Esophagus muscularis mucosa (tissue), 4 donors: ENCODE measurements around the gene ZSWIM2.

Experiments
- EP300 ChIP-seq: sonication (generic); formaldehyde crosslinking; IDR thresholded peaks from one replicate; pipeline ENCODE4 v1.6.1; 2017; ENCODE audit warnings: antibody characterized with exemption
- POLR2A ChIP-seq: fragments of 450-650 bp; IDR thresholded peaks from one replicate; pipeline ENCODE4 v1.6.1; 2017; ENCODE audit warnings: antibody characterized with exemption, moderate library complexity, mild to moderate bottlenecking, low read depth
- POLR2AphosphoS5 ChIP-seq, 2 donors: sonication (generic); formaldehyde crosslinking; IDR thresholded peaks; one replicate each; pipeline ENCODE4 v1.6.1; 2017; ENCODE audit warnings: antibody characterized with exemption in 2 of 2
- TF ChIP-seq, protein P1 (sequence below), 3 experiments: fragments of 200-600 bp in 2 of 3; fragments of 450-650 bp in 1 of 3; sonication (generic) in 2 of 3; IDR thresholded peaks; one replicate each; pipeline ENCODE4 v1.5.1; 2017 to 2019; ENCODE audit warnings: antibody characterized with exemption in 3 of 3, mild to moderate bottlenecking in 2 of 3, moderate library complexity in 1 of 3

- no peak for TF ChIP-seq POLR2A
- TF ChIP-seq, protein P1, sequence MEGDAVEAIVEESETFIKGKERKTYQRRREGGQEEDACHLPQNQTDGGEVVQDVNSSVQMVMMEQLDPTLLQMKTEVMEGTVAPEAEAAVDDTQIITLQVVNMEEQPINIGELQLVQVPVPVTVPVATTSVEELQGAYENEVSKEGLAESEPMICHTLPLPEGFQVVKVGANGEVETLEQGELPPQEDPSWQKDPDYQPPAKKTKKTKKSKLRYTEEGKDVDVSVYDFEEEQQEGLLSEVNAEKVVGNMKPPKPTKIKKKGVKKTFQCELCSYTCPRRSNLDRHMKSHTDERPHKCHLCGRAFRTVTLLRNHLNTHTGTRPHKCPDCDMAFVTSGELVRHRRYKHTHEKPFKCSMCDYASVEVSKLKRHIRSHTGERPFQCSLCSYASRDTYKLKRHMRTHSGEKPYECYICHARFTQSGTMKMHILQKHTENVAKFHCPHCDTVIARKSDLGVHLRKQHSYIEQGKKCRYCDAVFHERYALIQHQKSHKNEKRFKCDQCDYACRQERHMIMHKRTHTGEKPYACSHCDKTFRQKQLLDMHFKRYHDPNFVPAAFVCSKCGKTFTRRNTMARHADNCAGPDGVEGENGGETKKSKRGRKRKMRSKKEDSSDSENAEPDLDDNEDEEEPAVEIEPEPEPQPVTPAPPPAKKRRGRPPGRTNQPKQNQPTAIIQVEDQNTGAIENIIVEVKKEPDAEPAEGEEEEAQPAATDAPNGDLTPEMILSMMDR (IDR thresholded peaks at IDR 0.05) = no peak
- no peak for TF ChIP-seq POLR2AphosphoS5 (IDR thresholded peaks at IDR 0.05)
- TF ChIP-seq EP300 = no peak
Observed at GRCh38 chr2:186852508-186852907, 3.5 kb upstream of the ZSWIM2 start.
